Stimulated activated CD4-positive, alpha-beta T cell treated with anti-CD3 and anti-CD28 coated beads, Interleukin-1b, Interleukin-23, amount 100 ng/mL, for 4 hours (primary cell): ENCODE measurements around the gene PACSIN2.
"Not testable (repeated sequence)": the region's sequence is repeated elsewhere in the genome, so short reads cannot be mapped to it uniquely, and the experiment has no call there.

ENCODE experiments used
- DNase-seq, 2 donors: peaks; one replicate each; pipeline ENCODE4 v3.0.0-alpha.2; 2020; ENCODE audit warnings: low read depth in 2 of 2

PACSIN2 gene

DNA sequence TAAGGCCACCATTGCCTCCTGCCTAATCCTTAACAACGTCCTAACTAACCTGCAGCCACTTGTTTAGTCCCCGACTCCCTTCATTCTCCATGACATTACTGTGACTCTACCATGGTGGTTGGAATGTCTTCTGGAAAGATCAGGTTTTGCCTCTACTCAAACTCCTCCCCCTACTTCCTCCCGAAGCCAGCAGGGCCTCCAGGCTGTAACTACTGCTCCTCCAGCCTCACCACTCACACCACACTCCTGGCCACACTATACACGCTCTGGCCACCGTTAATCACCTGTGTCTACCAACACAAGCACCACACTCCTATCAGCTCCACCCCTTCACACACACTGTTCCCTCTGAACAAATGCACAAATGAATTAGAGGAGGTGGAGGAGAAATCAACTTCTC lies 69.2 kb downstream of the PACSIN2 start:
- DNase-seq = no peak

GRCh38 chr22:42945027-42945426 lies 69.9 kb downstream of the PACSIN2 start:
- DNase-seq = no peak

- no peak for DNase-seq
Observed at GRCh38 chr22:42944409-42944808, 70.5 kb downstream of the PACSIN2 start.

DNA sequence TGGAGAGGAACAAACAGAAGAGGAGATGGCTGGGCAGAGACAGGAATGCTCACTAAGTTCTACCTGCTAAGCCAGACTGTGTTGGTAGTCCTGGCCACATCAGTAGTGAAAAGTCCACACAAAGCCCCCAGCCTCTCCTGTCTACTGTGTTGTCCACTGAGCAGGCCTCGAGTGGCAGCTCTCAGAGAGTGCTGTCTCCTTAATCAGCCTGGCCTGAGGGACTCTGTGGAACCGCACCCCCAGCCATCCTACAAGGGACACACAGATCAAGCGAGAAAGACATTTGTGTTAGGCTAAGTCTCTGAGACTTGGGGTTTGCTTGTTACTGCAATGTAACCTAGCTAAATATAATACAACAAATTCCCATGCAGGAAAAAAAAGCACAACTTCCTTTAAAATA lies 71.0 kb downstream of the PACSIN2 start:
- DNase-seq = no peak

DNA sequence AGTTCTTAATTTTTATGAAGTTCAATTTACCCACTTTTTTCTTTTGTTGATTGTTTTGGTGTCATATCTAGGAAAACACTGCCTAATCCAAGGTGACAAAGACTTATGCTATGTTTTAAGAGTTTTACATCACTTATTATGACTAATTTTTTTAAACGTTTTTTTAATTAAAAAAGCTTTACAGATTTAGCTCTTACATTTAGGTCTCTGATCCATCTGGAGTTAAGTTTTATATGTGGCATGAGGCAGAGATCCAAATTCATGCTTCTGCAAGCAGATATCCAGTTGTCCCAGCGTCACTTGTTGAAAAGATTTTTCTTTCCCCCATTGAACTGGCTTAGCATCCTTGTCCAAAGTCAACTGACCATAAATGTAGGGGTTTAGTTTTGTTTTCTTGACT lies 72.6 kb downstream of the PACSIN2 start:
- no peak for DNase-seq

- no peak for DNase-seq
Observed at GRCh38 chr22:42939941-42940653, 74.9 kb downstream of the PACSIN2 start.

DNA sequence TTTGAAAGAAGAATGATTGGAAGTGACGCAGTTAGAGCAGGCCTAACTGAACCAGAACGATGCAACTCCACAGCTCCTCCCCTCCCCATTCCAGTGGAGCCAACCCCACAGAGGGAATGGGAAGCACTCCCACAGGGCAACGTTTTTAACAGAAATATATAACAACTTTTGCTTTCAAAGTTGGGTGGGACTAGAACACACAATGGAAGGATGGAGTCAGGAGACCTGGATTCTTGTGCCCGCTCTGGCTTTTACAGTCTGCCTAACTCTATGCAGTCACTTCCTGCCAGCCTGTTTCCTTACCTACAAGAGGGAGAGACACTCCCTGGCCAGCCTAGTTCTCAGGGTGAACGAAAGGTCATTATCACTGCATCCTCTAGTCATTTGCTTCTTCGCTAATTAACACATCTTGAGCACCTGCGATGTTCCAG lies 75.5 kb downstream of the PACSIN2 start:
- DNase-seq = no peak

DNA sequence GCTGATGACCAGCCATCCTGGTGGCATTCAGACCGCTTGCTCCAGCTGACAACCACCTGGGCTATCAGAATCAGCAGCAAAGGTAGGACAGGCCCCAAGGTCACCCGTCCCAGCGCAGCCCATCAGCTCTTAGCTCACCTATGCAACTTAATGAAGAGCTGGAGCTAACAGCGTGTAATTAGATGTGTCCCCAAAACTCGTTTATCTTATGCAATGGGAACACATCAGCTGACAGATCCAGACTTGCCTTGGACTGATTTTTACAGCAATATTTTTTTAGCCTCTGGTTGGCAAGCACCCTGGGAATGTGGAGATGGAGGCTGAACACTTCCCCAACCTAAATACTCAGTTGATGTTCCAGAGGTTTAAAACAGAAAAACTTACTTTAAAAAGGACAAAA lies 76.0 kb downstream of the PACSIN2 start:
- no peak for DNase-seq

GRCh38 chr22:42938449-42938848 lies 76.5 kb downstream of the PACSIN2 start:
- DNase-seq = no peak

GRCh38 chr22:42937164-42937843 lies 77.6 kb downstream of the PACSIN2 start:
- no peak for DNase-seq

DNA sequence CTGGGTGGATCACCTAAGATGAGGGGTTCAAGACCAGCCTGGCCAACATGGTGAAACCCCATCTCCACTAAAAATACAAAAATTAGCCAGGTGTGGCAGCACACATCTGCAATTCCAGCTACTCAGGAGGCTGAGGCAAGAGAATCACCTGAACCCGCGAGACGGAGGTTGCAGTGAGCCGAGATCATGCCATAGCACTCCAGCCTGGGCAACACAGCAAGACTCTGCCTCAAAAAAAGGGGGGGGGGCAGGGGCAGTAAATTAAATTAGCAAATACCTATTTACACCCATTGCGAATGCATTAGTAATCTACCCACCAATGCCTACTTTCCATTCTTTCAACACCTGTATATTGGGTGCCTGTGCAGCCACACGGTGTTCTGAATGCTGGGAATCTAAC lies 78.3 kb downstream of the PACSIN2 start:
- DNase-seq = not testable (repeated sequence)

DNA sequence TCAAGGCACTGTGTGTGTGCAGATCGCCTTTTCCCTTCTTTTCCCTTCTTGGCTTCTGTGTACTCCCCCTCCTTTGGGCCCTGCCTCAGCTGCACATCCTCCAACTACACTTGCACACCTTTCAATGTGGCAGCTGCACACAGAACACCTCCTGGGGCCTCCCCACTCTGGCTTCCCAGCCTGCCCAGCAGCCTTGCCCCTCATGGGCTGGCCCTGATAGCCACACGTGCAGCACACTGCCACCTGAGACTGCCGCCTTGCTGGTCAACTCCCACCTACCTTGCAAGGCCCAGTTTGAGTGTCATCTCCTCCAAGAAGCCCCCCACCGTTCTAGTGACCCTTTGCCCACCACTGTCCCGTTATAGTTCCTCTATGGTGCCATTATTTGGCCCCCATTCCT lies 80.6 kb downstream of the PACSIN2 start:
- DNase-seq = no peak

DNA sequence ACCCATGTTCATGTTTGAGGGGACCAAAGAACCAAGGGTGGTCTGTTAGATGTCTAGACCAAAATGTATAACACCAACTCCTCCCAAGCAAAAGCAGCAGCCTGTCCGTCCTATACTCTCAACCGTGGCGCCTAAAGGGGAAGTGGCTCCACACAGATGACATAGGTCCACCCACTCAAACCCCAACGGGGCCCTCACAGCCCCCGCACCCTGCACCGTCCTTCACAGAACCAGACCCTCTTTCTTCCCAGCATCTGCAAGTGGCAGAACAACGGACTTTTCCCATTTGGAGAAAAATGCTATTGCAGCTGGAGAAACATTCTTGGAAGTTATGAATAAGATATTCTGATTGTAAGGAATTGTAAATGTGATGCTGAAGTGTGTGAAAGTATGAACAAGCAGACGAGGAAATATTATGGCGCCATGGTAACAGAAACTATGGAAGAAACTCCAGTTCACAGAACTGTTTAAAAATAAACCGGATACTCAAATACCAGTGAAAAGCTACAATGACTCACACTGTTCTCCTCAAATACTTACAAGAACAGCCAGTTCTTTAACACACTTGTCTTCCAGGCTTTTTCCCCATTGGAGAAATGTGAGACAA lies 81.4 kb downstream of the PACSIN2 start:
- no peak for DNase-seq

GRCh38 chr22:42932857-42933484 lies 82.0 kb downstream of the PACSIN2 start:
- DNase-seq = no peak

DNA sequence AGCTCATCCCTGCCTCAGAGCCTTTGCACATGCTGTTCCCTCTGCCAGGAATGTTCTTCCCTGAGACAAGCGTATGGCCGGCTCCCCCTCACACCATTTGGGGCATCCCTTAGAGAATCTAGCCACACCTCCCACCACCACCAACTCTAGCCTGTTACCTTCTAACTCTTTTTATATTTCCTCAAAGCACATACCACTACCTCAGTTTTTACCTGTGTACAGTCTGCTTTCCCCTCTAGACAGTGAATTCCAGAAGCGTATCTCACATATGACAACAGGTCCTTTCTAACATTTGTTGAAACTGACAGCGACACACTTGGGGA lies 82.8 kb downstream of the PACSIN2 start:
- DNase-seq = no peak

DNA sequence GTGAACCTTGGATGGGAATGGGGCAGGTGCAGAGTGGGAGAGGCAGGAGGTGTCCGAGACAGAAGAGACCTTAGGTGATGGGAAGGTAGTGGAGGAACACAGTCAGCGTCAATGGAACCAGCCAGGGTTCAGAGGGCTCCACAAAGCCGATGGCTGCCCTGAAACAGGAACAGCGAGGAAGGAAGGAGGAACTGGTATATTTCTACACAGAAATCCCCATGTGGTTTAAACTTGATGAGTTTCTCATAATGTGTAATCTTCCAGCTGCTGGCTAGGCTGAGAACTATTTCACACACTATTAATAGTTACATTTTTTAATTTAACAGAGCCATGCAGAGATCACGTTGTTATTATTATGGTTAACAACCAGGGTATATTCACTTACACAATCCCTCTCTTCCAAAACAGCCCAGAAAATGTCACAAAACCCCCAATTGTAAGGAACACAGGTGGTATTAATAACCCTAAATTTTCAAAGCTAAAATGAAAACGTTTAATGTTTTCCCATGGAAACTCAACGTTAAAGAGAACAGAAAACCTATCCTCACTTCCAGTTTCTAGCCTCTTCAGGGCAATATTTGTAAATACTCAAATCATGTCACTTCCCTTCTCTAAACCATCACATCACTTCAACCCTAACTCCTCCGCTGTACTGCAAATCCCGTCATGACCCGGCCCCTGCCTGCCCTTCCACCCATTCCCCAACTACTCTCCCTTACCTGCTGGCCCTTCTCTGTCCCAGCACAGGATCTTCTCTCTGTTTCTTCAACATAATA lies 83.3 kb downstream of the PACSIN2 start:
- no peak for DNase-seq

DNA sequence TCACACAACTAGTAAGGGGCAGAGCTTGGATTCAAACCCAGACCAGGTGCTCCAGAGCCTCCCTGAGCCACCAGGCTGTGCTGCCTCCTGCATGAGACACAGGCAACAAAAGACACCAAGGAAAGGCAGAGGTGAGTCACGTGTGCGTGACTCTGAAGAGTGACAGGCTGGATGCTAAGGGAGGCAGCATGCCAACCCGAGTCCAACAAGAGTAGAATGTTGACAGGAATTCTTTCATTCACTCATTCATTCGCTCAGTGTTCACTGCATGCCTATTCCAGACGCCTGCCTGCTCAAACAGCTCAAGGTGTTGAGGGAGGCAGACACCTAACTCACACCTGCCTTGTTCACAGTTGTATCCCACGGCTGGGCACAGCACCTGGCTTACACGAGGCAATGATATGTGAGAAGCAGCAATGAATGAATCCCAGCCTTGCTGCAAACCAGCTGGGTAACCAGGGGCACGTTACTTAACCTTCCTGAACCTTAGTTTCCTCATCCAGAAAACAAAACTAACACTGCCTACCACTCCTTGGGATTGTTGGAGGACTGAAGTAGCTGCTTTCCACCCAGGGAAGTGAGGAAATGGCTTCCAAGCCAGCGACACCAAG lies 84.0 kb downstream of the PACSIN2 start:
- DNase-seq = no peak

GRCh38 chr22:42929838-42930155 lies 85.2 kb downstream of the PACSIN2 start:
- DNase-seq = no peak

DNA sequence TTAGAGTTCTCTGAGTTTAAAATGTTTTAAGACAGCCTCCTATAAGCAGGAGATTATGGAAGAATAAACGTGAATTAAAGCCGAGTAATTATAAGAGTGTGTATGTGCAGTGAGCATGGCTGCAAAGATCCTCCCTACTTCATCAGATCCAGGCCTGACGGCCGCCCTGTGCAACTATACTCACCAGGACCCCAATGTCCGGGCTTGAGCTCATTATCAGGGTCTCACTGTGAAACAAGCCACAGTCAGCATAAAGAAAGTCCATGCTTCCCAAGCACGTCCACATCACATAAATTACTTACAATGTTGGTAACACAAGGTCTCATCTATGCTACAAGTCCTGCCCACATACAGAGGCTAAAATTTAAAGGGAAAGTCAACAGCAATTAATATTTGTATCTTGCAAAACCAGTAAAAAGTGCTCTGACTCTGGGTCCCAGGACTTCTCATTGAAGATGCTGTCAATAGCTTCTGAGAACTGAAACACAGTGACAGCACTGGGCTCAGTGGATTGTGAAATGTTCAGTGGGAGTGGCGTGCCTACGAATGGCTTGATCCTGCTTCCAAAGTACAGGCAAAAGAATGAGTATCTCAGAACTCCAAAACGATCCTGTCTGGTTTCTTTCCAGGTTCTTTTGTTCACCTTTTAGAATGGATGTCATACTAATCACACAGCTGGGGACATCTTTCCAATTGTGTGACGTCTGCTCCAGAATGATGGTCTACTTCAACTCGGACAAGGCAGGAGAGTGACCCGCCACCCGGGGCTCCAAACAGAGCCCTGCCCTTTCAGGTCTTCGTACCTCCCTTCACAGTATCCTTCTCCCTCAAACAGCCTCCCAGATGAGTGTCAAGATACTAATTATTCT lies 85.7 kb downstream of the PACSIN2 start:
- DNase-seq = no peak

- no peak for DNase-seq
Observed at GRCh38 chr22:42927966-42928365, 87.0 kb downstream of the PACSIN2 start.

DNA sequence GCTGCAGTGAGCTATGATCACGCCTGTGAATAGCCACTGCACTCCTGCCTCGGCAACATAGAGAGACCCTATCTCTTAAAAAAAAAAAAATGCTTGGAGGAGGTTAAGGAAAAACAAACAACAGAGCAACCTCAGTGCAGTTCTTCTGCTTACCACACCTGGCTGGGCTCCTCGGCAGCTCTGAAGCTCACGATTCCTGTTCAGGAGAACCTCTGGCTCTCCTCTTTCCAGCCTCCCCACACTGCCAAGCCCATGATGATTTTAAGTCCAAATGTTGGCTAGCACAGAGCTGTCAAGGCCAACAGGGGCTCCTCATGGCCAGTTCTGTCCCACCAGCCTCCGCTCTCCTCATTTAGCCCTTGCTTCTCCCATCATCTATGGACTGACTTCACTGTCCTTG lies 88.2 kb downstream of the PACSIN2 start:
- DNase-seq = no peak
